Thyroid gland (tissue), 4 donors: ENCODE measurements around the gene UGT1A10. TPM values are rescaled to one million over a fixed set of nuclear protein-coding genes. Genes with fewer than 3 reads are reported as not detected.

Experiments
- DNase-seq, 2 donors: peaks; one replicate each; pipeline ENCODE4 v3.0.0-alpha.2; 2019
- H3K27ac ChIP-seq, 3 donors: fragments of 200-600 bp; sonication (generic); 1 replicate in 2 of 3; 2 replicates in 1 of 3; pipeline ENCODE4 v1.5.1; 2016 to 2019; ENCODE audit warnings: mild to moderate bottlenecking in 1 of 3, moderate library complexity in 1 of 3
- H3K27me3 ChIP-seq: fragments of 200-600 bp; sonication (generic); one replicate; pipeline ENCODE4 v1.5.1; 2019
- H3K36me3 ChIP-seq, 2 donors: fragments of 200-600 bp; sonication (generic); one replicate each; pipeline ENCODE4 v1.5.1; 2016 to 2019
- H3K4me1 ChIP-seq, 2 donors: fragments of 200-600 bp; sonication (generic); one replicate each; pipeline ENCODE4 v1.5.1; 2017 to 2019
- H3K4me3 ChIP-seq, 3 donors: fragments of 200-600 bp; sonication (generic); replicated peaks in 1 of 3; 1 replicate in 2 of 3; 2 replicates in 1 of 3; pipeline ENCODE4 v1.5.1; 2016; ENCODE audit warnings: mild to moderate bottlenecking in 1 of 3
- H3K9me3 ChIP-seq: fragments of 200-600 bp; sonication (generic); one replicate; pipeline ENCODE4 v1.5.1; 2017
- POLR2A ChIP-seq, 2 donors: fragments of 450-650 bp; IDR thresholded peaks; one replicate each; pipeline ENCODE4 v1.6.1; 2017; ENCODE audit warnings: antibody characterized with exemption in 2 of 2, mild to moderate bottlenecking in 2 of 2, moderate library complexity in 1 of 2
- WGBS, 2 donors: methylation state at CpG; one replicate each; pipeline ENCODE4 v1.1.5; 2017; 5-methylcytosine and 5-hydroxymethylcytosine counted together
- intact Hi-C: fragments of 100-400 bp; cut with DNase I; formaldehyde crosslinking; loops from one replicate; pipeline ENCODE4 v1.15.1; 2023
- total RNA-seq, 4 donors: library from RNA; depleted of rRNA; stranded (reverse); fragments of >200 nt; gene quantifications; one replicate each; pipeline ENCODE4 v1.2.3, GENCODE V29; 2016
- TF ChIP-seq, protein P1 (sequence below), 6 experiments: fragments of 200-600 bp in 3 of 6; fragments of 450-650 bp in 3 of 6; sonication (generic) in 3 of 6; IDR thresholded peaks; one replicate each; pipeline ENCODE4 v1.5.1; 2016 to 2019; ENCODE audit warnings: antibody characterized with exemption in 6 of 6, mild to moderate bottlenecking in 2 of 6, inconsistent platforms in 1 of 6, moderate library complexity in 1 of 6

The UGT1A10 gene
- total RNA-seq, 4 donors from 2014 or later, result 0.27 TPM; not detected in 3

DNA sequence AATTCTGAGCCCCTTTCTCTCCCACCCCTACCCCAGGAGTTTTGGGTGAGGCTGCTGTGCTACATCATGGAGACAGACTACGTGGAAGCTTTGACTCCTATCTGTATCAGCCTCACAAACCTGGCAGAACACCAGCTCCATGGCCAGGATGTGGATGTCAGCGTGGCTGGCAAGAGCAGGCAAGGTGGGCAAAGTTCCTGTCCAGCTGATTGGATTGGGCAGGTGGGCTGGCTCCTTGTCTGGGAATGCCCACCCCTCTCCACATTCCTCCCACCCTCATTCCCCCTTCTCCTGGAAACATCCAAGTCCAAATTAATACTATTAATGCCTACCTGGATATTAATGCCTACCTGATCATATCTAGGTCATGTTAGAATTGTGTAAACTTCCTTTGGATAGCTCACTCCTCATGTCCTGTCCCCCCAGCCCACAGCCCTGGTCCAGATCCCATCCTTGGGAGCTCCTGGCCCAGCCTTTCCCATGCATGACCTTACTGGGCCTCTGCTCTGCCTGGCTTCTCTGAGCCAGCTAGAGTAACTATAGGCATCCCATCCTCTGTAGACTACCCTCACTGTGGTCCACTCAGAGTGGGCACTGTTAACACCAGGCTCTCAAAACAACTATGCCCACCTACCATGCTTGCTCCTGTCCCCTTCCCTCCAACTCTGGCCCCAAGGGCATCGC is 166.0 kb downstream of the UGT1A10 start:
- H3K4me3 ChIP-seq, result no peak overlapping the region
- no peak for DNase-seq
- 77 to 83% methylated on average over 3 of the region's 3 CpGs for WGBS, 2 donors
- no peak for TF ChIP-seq POLR2A (IDR thresholded peaks at IDR 0.05)
- TF ChIP-seq, protein P1, sequence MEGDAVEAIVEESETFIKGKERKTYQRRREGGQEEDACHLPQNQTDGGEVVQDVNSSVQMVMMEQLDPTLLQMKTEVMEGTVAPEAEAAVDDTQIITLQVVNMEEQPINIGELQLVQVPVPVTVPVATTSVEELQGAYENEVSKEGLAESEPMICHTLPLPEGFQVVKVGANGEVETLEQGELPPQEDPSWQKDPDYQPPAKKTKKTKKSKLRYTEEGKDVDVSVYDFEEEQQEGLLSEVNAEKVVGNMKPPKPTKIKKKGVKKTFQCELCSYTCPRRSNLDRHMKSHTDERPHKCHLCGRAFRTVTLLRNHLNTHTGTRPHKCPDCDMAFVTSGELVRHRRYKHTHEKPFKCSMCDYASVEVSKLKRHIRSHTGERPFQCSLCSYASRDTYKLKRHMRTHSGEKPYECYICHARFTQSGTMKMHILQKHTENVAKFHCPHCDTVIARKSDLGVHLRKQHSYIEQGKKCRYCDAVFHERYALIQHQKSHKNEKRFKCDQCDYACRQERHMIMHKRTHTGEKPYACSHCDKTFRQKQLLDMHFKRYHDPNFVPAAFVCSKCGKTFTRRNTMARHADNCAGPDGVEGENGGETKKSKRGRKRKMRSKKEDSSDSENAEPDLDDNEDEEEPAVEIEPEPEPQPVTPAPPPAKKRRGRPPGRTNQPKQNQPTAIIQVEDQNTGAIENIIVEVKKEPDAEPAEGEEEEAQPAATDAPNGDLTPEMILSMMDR (IDR thresholded peaks at IDR 0.05), result no peak
- intact Hi-C loops, result no loop called here
- no peaks in the 10 kb centered on the region for H3K27me3 ChIP-seq
- no peak overlapping the region for H3K27ac ChIP-seq
- H3K4me1 ChIP-seq, result peaks cover 6 to 13% of the 10 kb centered on the region in 2 donors
- no peaks in the 10 kb centered on the region for H3K36me3 ChIP-seq
- H3K9me3 ChIP-seq, result no peaks in the 10 kb centered on the region

DNA sequence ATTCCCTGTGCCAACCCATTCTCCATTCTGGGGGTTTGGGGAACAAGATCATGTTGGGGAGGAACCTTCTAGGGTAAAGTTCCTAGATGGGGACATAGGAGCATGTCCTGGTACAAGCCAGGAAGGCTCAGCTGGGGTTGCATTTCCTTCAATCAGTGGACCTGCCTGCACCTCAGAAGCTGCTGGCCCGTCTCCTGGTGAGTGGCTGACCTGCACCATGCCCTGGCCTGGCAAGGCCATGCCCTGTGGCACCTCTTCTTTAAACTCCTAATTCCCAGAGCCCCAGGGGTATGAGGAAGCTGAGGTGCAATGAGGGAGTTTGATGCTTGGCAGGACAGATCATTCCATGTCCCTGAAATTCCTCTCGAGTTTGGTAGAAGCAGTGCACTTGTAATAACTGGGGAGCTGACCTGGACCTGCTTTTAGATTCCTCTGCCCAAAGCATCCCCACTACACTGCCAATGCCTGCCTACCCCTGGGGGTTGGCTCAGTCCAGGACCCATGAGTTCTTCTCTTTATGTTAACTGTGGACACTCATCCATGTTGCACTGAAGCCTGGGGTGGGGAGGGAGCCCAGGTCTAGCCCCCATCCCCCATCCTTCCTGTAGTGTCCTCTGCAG is 167.2 kb downstream of the UGT1A10 start:
- no peak overlapping the region for H3K4me3 ChIP-seq
- TF ChIP-seq POLR2A (IDR thresholded peaks at IDR 0.05), result no peak
- TF ChIP-seq, protein P1 (IDR thresholded peaks at IDR 0.05), result no peak
- DNase-seq, result no peak
- no peak overlapping the region for H3K27ac ChIP-seq
- WGBS, 2 donors, result 50 to 86% methylated on average over 2 of the region's 2 CpGs
- no peaks in the 10 kb centered on the region for H3K9me3 ChIP-seq
- H3K36me3 ChIP-seq, result no peaks in the 10 kb centered on the region
- no peaks in the 10 kb centered on the region for H3K27me3 ChIP-seq
- H3K4me1 ChIP-seq, result peaks cover 6 to 13% of the 10 kb centered on the region in 2 donors
- intact Hi-C loops, result no loop called here

DNA sequence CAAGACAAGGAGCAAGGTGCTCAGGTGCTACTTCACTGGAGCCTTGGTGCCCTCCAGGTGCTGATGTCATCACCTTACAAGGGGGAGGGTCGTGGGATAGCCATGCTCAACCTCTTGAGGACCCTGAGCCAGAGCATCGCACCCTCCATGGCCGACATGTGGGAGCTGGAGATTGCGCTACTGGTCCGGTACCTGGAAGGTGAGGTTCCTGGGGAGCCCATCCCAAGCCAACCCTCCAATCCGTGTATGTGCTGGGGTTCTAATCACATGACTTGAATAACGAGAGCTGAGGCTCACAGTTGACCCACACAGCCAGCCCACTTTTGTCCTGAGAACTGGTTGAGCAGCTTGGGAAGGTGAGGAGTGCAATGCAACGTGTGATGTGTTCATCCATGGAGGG is 167.7 kb downstream of the UGT1A10 start:
- H3K36me3 ChIP-seq, result no peaks in the 10 kb centered on the region
- WGBS, 2 donors, result 61 to 72% methylated on average over 7 of the region's 8 CpGs
- intact Hi-C loops, result no loop called here
- no peak overlapping the region for H3K27ac ChIP-seq
- no peak for DNase-seq
- H3K9me3 ChIP-seq, result no peaks in the 10 kb centered on the region
- H3K4me3 ChIP-seq, result no peak overlapping the region
- H3K4me1 ChIP-seq, result peaks cover 6 to 13% of the 10 kb centered on the region in 2 donors
- no peak for TF ChIP-seq POLR2A (IDR thresholded peaks at IDR 0.05)
- TF ChIP-seq, protein P1 (IDR thresholded peaks at IDR 0.05), result no peak
- H3K27me3 ChIP-seq, result no peaks in the 10 kb centered on the region

DNA sequence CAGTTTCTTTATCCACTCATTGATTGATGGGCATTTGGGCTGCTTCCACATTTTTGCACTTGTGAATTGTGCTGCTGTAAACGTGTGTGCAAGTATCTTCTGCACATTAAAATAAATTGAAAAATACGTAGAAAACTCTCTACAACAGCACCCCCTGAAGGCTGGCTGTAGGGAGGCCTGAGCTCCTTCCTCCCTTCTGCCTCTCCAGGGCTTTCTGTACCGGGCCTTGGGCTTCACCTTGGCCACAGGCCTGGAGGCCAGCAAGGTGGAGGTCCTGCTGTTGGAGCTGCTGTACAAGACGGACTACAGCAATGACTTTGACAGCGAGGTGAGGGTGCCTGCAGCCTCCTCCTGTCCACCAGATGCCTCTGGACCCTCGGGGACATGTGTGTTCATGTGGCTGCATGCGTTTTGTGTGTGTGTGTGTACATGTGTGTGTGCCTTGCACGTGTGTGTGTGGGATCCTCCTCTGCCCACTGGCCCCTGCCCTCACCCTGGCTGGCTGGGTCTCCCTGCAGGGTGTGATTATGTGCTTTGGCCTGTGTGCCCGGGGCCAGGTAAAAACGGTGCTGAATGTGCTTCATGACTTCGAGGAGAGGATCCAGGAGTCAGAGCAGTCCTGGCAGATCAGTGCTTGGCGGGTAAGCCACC is 171.1 kb downstream of the UGT1A10 start:
- Histone ChIP-seq H3K27me3 (no peaks in the 10 kb centered on the region), H3K9me3 (no peaks in the 10 kb centered on the region), H3K27ac (no peak overlapping the region), H3K4me3 (no peak overlapping the region), H3K4me1 (no peaks in the 10 kb centered on the region), H3K36me3 (no peaks in the 10 kb centered on the region)
- TF ChIP-seq, protein P1 (IDR thresholded peaks at IDR 0.05), result no peak
- no peak for TF ChIP-seq POLR2A (IDR thresholded peaks at IDR 0.05)
- DNase-seq, result no peak
- intact Hi-C loops, result no loop called here
- 66 to 82% methylated on average over 9 to 12 of the region's 12 CpGs for WGBS, 2 donors
